Chondrocyte (in vitro differentiated cells): ENCODE data around the gene NACC2. TPM values are rescaled to one million over a fixed set of nuclear protein-coding genes. Genes with fewer than 3 reads are reported as not detected.

Experiments used
- DNase-seq: peaks from one replicate; pipeline ENCODE4 v3.0.0; 2021; ENCODE audit warnings: mixed read lengths, low spot score
- H3K27ac Mint-ChIP-seq: one replicate; pipeline ENCODE4 v1.8.0; 2021; ENCODE audit warnings: mild to moderate bottlenecking, moderate library complexity, mixed read lengths; ENCODE audit not compliant: unreplicated experiment
- H3K27me3 Mint-ChIP-seq: 2 replicates; pipeline ENCODE4 v1.8.0; 2021; ENCODE audit warnings: low read depth, mixed read lengths
- H3K36me3 Mint-ChIP-seq: 2 replicates; pipeline ENCODE4 v1.8.0; 2021; ENCODE audit warnings: low read depth, mixed read lengths
- H3K4me1 Mint-ChIP-seq: 2 replicates; pipeline ENCODE4 v1.8.0; 2021; ENCODE audit warnings: low read depth, mild to moderate bottlenecking, mixed read lengths
- H3K4me3 Mint-ChIP-seq: one replicate; pipeline ENCODE4 v1.8.0; 2021; ENCODE audit warnings: mild to moderate bottlenecking, moderate library complexity, mixed read lengths; ENCODE audit not compliant: unreplicated experiment
- H3K9me3 Mint-ChIP-seq: 2 replicates; pipeline ENCODE4 v1.8.0; 2021; ENCODE audit warnings: low read depth, mixed read lengths
- total RNA-seq: library from RNA; stranded (reverse); gene quantifications from 3 replicates; pipeline ENCODE4 v1.2.1, GENCODE V29; 2021
- TF ChIP-seq, protein P1 (sequence below): fragments of 200-600 bp; sonication (generic); IDR thresholded peaks from 2 replicates; pipeline ENCODE4 v1.5.0; 2021; ENCODE audit warnings: antibody characterized with exemption, mild to moderate bottlenecking, moderate library complexity

The NACC2 gene
- total RNA-seq, 1 donor from 2014 or later, result 51.0 TPM

DNA sequence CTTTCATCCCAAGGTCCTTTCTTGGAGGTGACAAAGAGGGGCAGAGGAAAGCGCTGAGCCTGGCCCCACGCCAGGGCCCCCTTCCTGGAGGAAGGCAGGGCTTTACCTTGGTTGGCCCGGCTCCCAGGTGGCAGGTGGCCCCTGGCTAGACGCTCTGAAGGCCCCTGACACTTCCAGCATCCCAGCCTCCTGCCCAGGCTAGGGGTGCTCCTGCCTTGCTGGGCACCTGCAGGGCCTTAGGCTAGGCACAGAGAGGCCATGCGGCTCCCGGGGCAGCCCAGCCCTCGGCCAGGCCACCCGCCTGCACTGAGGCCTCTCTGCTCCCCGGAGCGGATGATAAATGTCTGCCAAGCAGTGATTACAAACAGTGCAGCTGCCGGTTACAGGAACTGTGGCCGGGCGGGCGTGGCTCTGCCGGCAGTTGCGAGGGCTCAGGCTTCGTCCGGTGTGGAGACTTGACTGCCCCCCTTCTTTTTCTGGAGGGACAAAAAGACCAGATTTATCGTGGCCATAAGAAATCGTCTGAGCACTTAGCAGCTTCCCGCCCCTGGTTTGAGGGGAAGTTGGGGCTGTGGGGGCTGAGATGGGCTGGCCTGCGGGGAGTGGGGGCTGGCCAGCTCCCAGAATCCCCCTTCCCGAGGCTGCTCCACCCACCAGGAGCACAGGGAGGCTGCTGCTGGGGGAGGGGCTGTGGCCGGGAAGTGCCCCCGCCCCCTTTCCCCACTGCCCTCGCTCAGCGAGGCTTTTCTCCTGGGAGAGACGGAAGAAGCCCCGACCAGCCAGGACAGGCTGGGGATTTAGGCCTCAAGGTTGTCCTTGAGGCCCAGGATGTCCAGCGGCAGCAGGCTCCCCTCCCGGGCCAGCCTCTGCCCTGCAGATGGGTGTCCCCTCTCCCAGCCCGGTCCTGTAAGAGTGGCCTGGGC is 102.3 kb downstream of the NACC2 start:
- H3K9me3 Mint-ChIP-seq, result no peaks in the 10 kb centered on the region
- no peaks in the 10 kb centered on the region for H3K36me3 Mint-ChIP-seq
- peak overlapping the region; percentile 77 for H3K27ac Mint-ChIP-seq
- H3K27me3 Mint-ChIP-seq, result no peaks in the 10 kb centered on the region
- H3K4me3 Mint-ChIP-seq, result peak overlapping the region; percentile 52
- peaks cover 4% of the 10 kb centered on the region for H3K4me1 Mint-ChIP-seq
- DNase-seq, result no peak
- TF ChIP-seq, protein P1, sequence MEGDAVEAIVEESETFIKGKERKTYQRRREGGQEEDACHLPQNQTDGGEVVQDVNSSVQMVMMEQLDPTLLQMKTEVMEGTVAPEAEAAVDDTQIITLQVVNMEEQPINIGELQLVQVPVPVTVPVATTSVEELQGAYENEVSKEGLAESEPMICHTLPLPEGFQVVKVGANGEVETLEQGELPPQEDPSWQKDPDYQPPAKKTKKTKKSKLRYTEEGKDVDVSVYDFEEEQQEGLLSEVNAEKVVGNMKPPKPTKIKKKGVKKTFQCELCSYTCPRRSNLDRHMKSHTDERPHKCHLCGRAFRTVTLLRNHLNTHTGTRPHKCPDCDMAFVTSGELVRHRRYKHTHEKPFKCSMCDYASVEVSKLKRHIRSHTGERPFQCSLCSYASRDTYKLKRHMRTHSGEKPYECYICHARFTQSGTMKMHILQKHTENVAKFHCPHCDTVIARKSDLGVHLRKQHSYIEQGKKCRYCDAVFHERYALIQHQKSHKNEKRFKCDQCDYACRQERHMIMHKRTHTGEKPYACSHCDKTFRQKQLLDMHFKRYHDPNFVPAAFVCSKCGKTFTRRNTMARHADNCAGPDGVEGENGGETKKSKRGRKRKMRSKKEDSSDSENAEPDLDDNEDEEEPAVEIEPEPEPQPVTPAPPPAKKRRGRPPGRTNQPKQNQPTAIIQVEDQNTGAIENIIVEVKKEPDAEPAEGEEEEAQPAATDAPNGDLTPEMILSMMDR, result peak; percentile 35

DNA sequence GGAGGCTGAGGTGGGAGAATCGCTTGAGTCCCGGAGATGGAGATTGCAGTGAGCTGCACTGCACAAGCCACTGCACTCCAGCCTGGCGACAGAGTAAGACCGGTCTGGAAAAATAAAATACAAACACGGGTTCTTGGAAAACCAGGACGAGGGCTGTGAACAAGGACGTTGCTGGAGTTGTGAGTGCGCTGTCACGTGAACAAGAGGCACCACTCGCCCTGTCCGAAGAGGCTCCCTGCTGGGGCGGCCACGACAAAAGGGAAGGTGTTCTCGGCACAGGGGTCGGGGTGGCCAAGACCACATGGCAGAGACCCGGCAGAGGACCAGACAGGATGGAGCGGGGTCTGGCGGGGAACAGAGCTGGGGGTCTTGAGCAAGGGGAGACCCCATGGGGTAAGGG is 103.3 kb downstream of the NACC2 start:
- TF ChIP-seq, protein P1, result no peak
- Mint-ChIP-seq H3K9me3 (no peaks in the 10 kb centered on the region), H3K27ac (no peak overlapping the region), H3K4me1 (peaks cover 4% of the 10 kb centered on the region), H3K4me3 (no peak overlapping the region), H3K36me3 (no peaks in the 10 kb centered on the region), H3K27me3 (no peaks in the 10 kb centered on the region)
- DNase-seq, result no peak

DNA sequence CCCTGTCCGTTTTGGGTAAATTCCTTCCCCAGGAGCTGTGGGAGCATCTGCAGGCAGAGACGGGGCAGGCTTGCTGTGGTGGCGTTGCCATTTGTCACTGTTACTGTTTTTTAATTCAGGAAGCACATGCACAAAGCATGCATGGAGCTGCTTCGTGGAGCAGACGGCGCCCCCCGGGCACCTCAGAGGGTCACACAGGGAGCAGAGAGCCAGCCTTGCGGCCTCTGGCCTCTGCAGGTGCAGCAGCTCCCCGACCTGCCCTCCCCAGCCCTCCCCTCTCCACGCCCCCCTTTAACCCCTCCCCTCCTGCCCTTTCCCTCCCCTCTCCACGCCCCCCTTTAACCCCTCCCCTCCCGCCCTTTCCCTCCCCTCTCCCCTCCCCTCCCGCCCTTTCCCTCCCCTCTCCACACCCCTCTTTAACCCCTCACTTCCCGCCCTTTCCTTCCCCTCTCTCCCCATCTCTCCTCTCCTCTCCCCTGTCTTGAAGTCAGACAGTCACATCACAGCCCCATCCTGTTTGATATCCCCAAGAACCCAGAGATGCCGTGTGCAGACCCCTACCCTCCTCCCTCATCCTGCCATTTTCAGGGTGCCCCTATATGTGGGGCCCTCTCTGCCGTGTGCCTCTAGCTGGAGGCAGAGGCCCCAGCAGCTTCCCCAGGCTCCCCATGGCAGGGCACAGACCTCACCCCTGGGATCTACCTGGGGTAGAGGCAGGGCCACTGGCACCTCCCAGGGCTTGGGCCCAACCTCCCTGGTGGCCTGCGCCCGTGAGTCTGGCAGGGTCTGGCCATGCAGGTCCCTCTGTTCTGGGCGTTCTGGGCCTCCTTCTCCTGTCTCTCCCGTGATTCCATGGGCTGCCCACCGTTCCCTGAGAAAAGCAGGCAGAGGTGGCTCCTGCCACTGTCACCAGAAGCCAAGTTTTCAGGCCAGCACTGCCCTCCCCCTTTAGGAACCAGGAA is 104.3 kb downstream of the NACC2 start:
- Mint-ChIP-seq H3K27me3 (no peaks in the 10 kb centered on the region), H3K9me3 (no peaks in the 10 kb centered on the region), H3K4me1 (peaks cover 4% of the 10 kb centered on the region), H3K4me3 (no peak overlapping the region), H3K27ac (peak overlapping the region; percentile 17), H3K36me3 (no peaks in the 10 kb centered on the region)
- DNase-seq, result no peak
- TF ChIP-seq, protein P1, result no peak

DNA sequence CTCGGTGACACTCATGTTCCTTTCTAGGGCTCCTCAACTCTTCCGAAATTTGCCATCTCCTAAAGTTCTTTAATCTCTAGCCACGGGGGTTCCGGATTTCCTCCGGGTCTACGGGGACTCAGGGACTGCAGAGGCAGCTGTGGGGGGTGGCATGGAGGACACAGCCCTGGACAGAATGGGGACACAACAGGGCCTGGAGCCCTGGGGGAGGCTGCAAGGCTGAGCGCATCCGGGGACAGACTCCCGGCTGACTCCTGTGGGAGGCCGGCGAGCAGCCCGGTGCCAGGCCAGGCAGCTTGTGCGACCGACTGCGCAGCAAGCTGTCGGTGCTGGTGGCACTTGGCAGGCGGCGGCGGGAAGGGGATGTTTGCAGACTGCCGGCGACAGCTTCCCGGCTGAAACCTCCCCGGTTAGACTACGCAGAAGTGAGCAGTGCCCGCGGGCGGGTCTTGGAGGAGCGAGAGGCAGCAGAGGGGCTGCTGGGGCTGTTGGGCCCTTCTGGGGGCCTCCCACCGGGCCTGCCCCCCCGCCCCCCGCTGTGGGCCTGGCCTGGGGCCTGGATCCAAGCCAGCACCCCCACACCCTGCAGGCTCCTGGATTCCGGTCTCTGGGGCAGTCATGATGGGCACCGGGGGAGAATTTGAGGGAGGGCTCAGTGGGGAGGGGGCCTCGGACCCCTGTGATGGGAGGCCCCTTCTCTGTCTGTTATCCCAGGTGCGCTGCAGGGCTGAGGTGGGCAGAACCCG is 105.2 kb downstream of the NACC2 start:
- DNase-seq, result no peak

More for the DNA sequence above, 105.2 kb downstream of the NACC2 start:
- H3K27ac Mint-ChIP-seq, result no peak overlapping the region
- H3K4me3 Mint-ChIP-seq, result no peak overlapping the region
- no peaks in the 10 kb centered on the region for H3K27me3 Mint-ChIP-seq
- TF ChIP-seq, protein P1, result no peak
- no peaks in the 10 kb centered on the region for H3K9me3 Mint-ChIP-seq
- no peaks in the 10 kb centered on the region for H3K36me3 Mint-ChIP-seq
- peaks cover 4% of the 10 kb centered on the region for H3K4me1 Mint-ChIP-seq
